Measurements from ENCODE around the gene KLHL2. TPM values are rescaled to one million over a fixed set of nuclear protein-coding genes. Genes with fewer than 3 reads are reported as not detected.

KLHL2 gene
- total and polyA plus RNA-seq, 2 of the 13 experiments (the other 11 are each of a cell fraction or from before 2014, with no cell fraction given): 9.2 to 17.6 TPM

- no peak for TF ChIP-seq PBX2 (CRISPR knock-in tag; IDR thresholded peaks at IDR 0.05)
- no peak for TF ChIP-seq RFX1 (IDR thresholded peaks at IDR 0.05)
- TF ChIP-seq ZNF614 (CRISPR knock-in tag; IDR thresholded peaks at IDR 0.05; ENCODE audit: borderline replicate concordance): no peak
Measured at GRCh38 chr4:165359506-165359905, 152.1 kb downstream of the KLHL2 start (continued).

GRCh38 chr4:165360041-165360695 lies 152.8 kb downstream of the KLHL2 start:
- Histone ChIP-seq H3K27ac (ENCODE audit: extremely low read length, insufficient read depth, low read length) (no peak overlapping the region), H4K20me1 (ENCODE audit: insufficient read depth, low read length) (no peaks in the 10 kb centered on the region), H3K79me2 (ENCODE audit: insufficient read depth, low read length) (no peaks in the 10 kb centered on the region), H3K27me3 (ENCODE audit: control insufficient read depth in 1 of 2, insufficient read depth in 2 of 2, low read length in 2 of 2) (no peaks in the 10 kb centered on the region), H3K36me3 (replicated peaks in 1 of 2; ENCODE audit: control insufficient read depth in 1 of 2, insufficient read depth in 2 of 2, low read length in 2 of 2) (no peaks in the 10 kb centered on the region), H3K9ac (ENCODE audit: insufficient read depth, low read depth, low read length) (no peak overlapping the region), H2AFZ (ENCODE audit: low read length) (no peak overlapping the region), H3K4me3 (replicated peaks in 1 of 3; ENCODE audit: insufficient read depth in 1 of 3, low read depth in 2 of 3, low read length in 3 of 3) (no peak overlapping the region), H3K9me3 (ENCODE audit: low read length) (no peaks in the 10 kb centered on the region), H3K4me1 (ENCODE audit: insufficient read depth, low read length) (peaks cover 29% of the 10 kb centered on the region), H3K4me2 (ENCODE audit: low read depth, low read length) (no peak overlapping the region)
- no peak for DNase-seq (ENCODE audit: low spot score)
- POLR2A ChIA-PET: interaction anchor here (1.2 kb wide), 1 partner anchor 19 kb away, joined by 10 read pairs; the partner anchor contains the start of gene CPE
- in situ Hi-C loops (cut with HindIII; ENCODE audit: extremely low pct_ligation_motif_present, low pct_unique_long_range_greater_than_20kb) (no loop called here), intact Hi-C loops (cut with micrococcal nuclease; ENCODE audit: unreplicated experiment) (no loop called here)
- ATAC-seq: no peak
- WGBS (ENCODE audit: low lambda C conversion rate): 90% methylated on average over 6 of the region's 6 CpGs
- FAIRE-seq: no peak
- BruUV-seq (replicated peaks): no TSS peak
- CTCF ChIA-PET (ENCODE audit: low intra/inter-chr PET ratio, low total read pairs): no interaction called here
- no peak for TF ChIP-seq ZNF614 (CRISPR knock-in tag; IDR thresholded peaks at IDR 0.05; ENCODE audit: borderline replicate concordance)
- no peak for TF ChIP-seq ZBTB8A (CRISPR knock-in tag; IDR thresholded peaks at IDR 0.05; ENCODE audit: borderline replicate concordance, low read depth)
- no peak for TF ChIP-seq FOXA3 (CRISPR knock-in tag; IDR thresholded peaks at IDR 0.05)
- TF ChIP-seq ZBTB7A (CRISPR knock-in tag; IDR thresholded peaks at IDR 0.05): no peak
- no peak for TF ChIP-seq SKI (IDR thresholded peaks at IDR 0.05; ENCODE audit: partially characterized antibody)
- TF ChIP-seq ZFP1 (CRISPR knock-in tag; IDR thresholded peaks at IDR 0.05): no peak
- TF ChIP-seq TSC22D2 (CRISPR knock-in tag; IDR thresholded peaks at IDR 0.05; ENCODE audit: borderline replicate concordance): no peak
- TF ChIP-seq TBL1XR1 (IDR thresholded peaks at IDR 0.05; ENCODE audit: borderline replicate concordance, low read length, partially characterized antibody): no peak
- no peak for TF ChIP-seq SIX4 (CRISPR knock-in tag; IDR thresholded peaks at IDR 0.05)
- no peak for TF ChIP-seq ZNF646 (CRISPR knock-in tag; IDR thresholded peaks at IDR 0.05)
- TF ChIP-seq ZNF543 (CRISPR knock-in tag; IDR thresholded peaks at IDR 0.05): no peak
- TF ChIP-seq BATF2 (CRISPR knock-in tag; IDR thresholded peaks at IDR 0.05): no peak
- no peak for TF ChIP-seq GATAD2A (CRISPR knock-in tag; IDR thresholded peaks at IDR 0.05)
